Jurkat, Clone E6-1 (cell line): ENCODE data around the gene HMGXB3.

ENCODE experiments used
- DNase-seq: peaks from one replicate; pipeline ENCODE4 v3.0.0-alpha.2; 2011; ENCODE audit warnings: low read depth, low spot score
- H3K4me3 ChIP-seq: 2 replicates; pipeline ENCODE4 v1.5.1; 2011; ENCODE audit warnings: mild to moderate bottlenecking, low read length, control low read depth, moderate library complexity

The HMGXB3 gene

GRCh38 chr5:150063638-150064037, 63.1 kb downstream of the HMGXB3 start:
- DNase-seq, result no peak
- H3K4me3 ChIP-seq, result no peak overlapping the region

- DNase-seq, result no peak
- H3K4me3 ChIP-seq, result no peak overlapping the region
Measured at GRCh38 chr5:150064681-150065220, 64.2 kb downstream of the HMGXB3 start.

- no peak for DNase-seq
- H3K4me3 ChIP-seq, result no peak overlapping the region
Measured at GRCh38 chr5:150065346-150065745, 64.8 kb downstream of the HMGXB3 start.

GRCh38 chr5:150065886-150066285, 65.3 kb downstream of the HMGXB3 start:
- DNase-seq, result no peak

GRCh38 chr5:150066436-150066835, 65.9 kb downstream of the HMGXB3 start:
- no peak for DNase-seq
- no peak overlapping the region for H3K4me3 ChIP-seq

More at GRCh38 chr5:150065886-150066285, 65.3 kb downstream of the HMGXB3 start:
- H3K4me3 ChIP-seq, result no peak overlapping the region

DNA sequence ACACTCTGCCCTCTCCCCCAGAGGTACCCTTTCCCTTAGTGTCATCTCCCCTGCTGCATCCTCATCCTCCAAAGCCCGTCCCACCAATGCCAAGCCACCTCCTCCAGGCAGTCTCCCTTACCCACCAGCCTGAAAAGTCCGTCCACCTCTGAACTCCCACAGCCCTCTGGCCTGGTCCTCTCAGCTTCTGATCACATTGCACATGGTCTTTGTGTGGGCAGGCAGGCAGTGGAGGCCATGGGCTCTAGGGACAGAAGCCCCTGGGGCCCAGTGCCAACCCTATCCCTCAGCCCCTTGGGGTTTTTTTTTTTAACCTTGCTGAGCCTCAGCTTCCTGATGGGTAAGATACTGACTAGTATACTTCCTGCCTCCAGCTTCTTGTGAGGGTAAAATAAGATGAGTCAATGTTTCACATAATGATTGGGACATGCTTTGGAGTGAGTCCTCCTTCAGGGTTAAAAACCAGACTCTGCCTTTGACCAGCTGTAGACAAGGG, 66.4 kb downstream of the HMGXB3 start:
- no peak overlapping the region for H3K4me3 ChIP-seq
- DNase-seq, result no peak

GRCh38 chr5:150067405-150067960, 66.9 kb downstream of the HMGXB3 start:
- DNase-seq, result no peak
- H3K4me3 ChIP-seq, result no peak overlapping the region

DNA sequence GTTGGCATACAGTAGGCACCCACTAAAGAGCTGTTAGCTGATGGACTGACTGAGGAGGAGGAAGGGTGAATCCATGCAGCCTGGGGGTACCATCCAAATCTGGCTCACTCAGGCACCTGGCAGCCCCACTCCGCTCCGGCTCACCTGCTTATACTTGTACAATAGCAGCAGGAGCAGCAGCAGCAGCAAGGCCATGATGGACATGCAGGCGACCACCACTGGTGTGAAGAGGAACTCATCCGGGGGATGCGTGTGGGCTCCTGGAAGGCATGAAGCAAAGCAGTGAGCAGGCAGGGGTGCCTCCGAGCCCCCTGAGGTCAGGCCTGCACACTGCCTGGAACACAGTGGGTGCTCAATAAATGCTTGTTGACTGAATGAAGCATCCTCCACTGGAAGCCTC, 67.5 kb downstream of the HMGXB3 start:
- DNase-seq, result no peak
- no peak overlapping the region for H3K4me3 ChIP-seq

GRCh38 chr5:150068472-150068871, 67.9 kb downstream of the HMGXB3 start:
- DNase-seq, result no peak
- H3K4me3 ChIP-seq, result no peak overlapping the region

- no peak overlapping the region for H3K4me3 ChIP-seq
- no peak for DNase-seq
Measured at GRCh38 chr5:150068961-150069645, 68.6 kb downstream of the HMGXB3 start.

GRCh38 chr5:150069672-150070627, 69.4 kb downstream of the HMGXB3 start:
- DNase-seq, result no peak
- no peak overlapping the region for H3K4me3 ChIP-seq

- DNase-seq, result no peak
Measured at GRCh38 chr5:150070821-150071220, 70.3 kb downstream of the HMGXB3 start.

DNA sequence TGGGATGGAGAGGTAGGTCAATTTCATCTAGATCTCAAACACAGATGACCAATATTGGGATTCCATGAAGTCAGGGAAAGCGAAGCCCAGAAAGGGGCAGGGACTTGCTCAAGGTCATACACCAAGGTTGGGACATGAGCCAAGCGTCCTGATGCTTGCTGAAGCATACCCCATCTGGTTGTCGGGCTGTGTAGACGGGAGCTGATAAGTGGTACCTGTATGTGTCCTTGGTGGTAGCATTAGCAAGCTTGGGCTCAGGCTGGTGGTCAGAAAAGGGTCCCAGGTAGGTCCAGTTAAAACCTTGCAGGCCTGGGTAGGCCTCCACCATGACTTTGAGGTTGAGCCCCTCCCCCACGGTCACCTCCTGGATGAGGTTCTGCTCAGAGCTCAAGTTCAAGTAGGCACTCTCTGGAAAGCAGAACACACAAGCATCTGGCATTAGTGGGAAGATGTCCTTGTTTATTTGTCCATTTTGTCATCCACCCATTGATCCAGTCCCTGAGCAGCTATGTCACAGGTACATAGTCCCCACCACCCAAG, 72.6 kb downstream of the HMGXB3 start:
- DNase-seq, result no peak
- no peak overlapping the region for H3K4me3 ChIP-seq

More at GRCh38 chr5:150070821-150071220, 70.3 kb downstream of the HMGXB3 start:
- no peak overlapping the region for H3K4me3 ChIP-seq

DNA sequence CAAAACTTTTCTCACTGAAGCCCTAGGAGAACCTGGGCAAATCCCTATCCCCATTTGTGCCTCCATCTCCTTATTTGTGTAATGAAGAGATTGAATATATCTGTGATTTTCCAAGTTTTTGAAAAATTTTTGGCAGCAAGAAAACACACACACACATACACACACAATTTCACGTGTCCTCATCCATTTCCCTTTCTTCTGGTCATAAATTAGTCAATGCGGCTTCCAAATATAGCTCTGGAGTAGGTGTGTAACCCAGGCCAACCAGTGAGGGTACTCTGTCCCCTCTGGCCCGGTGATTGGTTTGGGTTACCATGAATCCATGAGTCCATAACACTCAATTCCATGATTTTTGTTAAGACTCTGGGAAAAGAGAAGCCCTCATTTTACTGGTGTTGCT, 73.1 kb downstream of the HMGXB3 start:
- DNase-seq, result no peak
- H3K4me3 ChIP-seq, result no peak overlapping the region

DNA sequence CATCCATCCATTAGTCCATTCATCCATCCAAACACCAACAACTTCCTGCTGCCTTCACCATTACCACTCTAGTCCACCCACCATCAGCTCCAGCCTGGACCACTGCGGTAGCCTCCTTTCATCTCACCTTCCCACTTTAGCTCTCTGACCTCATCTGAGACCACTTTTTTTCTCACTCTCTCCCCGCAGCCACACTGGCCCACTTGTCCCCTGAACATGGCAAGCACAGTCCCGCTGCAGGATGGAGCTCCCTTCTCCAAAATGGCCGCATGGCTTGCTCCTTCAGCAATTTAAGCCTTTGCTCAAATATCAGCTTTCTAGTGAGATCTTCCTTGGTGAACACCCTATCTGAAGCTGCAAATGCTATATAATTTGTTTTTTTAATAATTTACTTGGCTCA, 74.7 kb downstream of the HMGXB3 start:
- no peak for DNase-seq
- H3K4me3 ChIP-seq, result no peak overlapping the region

DNA sequence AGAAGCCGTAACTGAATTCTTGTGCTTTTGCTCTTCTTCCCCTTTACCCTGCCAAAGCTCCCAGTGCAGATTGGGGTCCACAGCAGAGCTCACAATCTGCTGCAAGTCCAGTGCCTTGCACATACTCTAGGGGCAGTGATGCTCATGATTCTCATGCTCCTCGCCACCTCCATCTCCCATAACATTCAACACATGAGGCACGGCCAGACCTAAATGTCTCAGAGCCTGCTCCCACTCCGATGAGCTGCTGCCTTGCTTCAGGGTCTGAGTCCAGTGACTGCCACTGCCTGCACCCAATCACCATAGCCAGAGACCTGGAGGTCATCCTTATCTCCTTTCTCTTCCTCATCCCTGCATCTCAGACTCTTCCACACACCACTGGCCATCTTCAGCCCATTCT, 75.3 kb downstream of the HMGXB3 start:
- no peak for DNase-seq
- H3K4me3 ChIP-seq, result no peak overlapping the region

DNA sequence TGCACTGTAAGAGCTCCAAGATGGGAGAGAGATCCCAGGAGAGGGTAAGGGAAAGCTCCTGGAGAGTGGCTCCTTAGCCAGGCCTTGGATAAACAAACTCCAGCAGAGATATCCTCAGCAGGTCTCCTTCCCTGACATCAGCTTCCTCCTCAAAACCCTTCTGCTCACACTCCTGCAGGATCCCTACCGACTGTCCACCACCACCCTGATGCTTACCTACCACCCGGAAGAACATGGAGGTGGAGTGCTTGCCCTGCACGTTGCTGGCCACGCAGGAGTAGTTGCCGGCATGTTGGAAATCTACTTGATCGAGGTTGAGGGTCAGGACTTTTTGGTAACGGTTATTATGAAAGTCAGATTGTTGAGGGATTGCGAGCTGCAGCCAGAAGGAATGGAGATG, 76.5 kb downstream of the HMGXB3 start:
- DNase-seq, result no peak
- H3K4me3 ChIP-seq, result no peak overlapping the region

- no peak overlapping the region for H3K4me3 ChIP-seq
- DNase-seq, result no peak
Measured at GRCh38 chr5:150077996-150078801, 77.7 kb downstream of the HMGXB3 start.
